HEK293 (cell line): ENCODE results near the gene DOK6.

Experiments
- CTCF ChIP-seq: fragments of 450-650 bp; formaldehyde crosslinking; IDR thresholded peaks from 2 replicates; pipeline ENCODE4 v1.5.1; 2016; ENCODE audit warnings: missing biosample characterization, missing genetic modification characterization
- FEZF1 ChIP-seq: fragments of 450-650 bp; formaldehyde crosslinking; IDR thresholded peaks from 2 replicates; pipeline ENCODE4 v1.5.1; 2016; ENCODE audit warnings: missing biosample characterization, missing genetic modification characterization
- YY1 ChIP-seq: fragments of 450-650 bp; formaldehyde crosslinking; IDR thresholded peaks from 2 replicates; pipeline ENCODE4 v1.5.1; 2018; ENCODE audit warnings: missing biosample characterization, missing genetic modification characterization
- YY2 ChIP-seq: fragments of 450-650 bp; formaldehyde crosslinking; IDR thresholded peaks from 2 replicates; pipeline ENCODE4 v1.5.1; 2016; ENCODE audit warnings: missing biosample characterization, missing genetic modification characterization
- ZEB2 ChIP-seq: fragments of 450-650 bp; formaldehyde crosslinking; IDR thresholded peaks from 2 replicates; pipeline ENCODE4 v1.5.1; 2016; ENCODE audit warnings: missing biosample characterization, missing genetic modification characterization
- ZNF174 ChIP-seq: fragments of 450-650 bp; formaldehyde crosslinking; IDR thresholded peaks from 2 replicates; pipeline ENCODE4 v1.5.0; 2017; ENCODE audit warnings: missing biosample characterization, mild to moderate bottlenecking, missing genetic modification characterization
- ZNF311 ChIP-seq: fragments of 450-650 bp; formaldehyde crosslinking; IDR thresholded peaks from 2 replicates; pipeline ENCODE4 v1.5.1; 2017; ENCODE audit warnings: missing biosample characterization, missing genetic modification characterization, borderline replicate concordance
- ZNF426 ChIP-seq: fragments of 450-650 bp; formaldehyde crosslinking; IDR thresholded peaks from 2 replicates; pipeline ENCODE4 v1.5.1; 2017; ENCODE audit warnings: missing biosample characterization, missing genetic modification characterization, mild to moderate bottlenecking, inconsistent platforms, moderate library complexity
- ZNF629 ChIP-seq: fragments of 450-650 bp; formaldehyde crosslinking; IDR thresholded peaks from 2 replicates; pipeline ENCODE4 v1.5.1; 2017; ENCODE audit warnings: missing biosample characterization, missing genetic modification characterization
- ZNF670 ChIP-seq: fragments of 450-650 bp; formaldehyde crosslinking; IDR thresholded peaks from 2 replicates; pipeline ENCODE4 v1.5.1; 2016; ENCODE audit warnings: missing biosample characterization, missing genetic modification characterization, low read depth
- ZXDB ChIP-seq: fragments of 450-650 bp; formaldehyde crosslinking; IDR thresholded peaks from 2 replicates; pipeline ENCODE4 v1.5.1; 2016; ENCODE audit warnings: missing biosample characterization, missing genetic modification characterization
- TF ChIP-seq, protein P1 (sequence below): fragments of 450-650 bp; formaldehyde crosslinking; IDR thresholded peaks from 2 replicates; pipeline ENCODE4 v1.5.1; 2016; ENCODE audit warnings: missing biosample characterization, missing genetic modification characterization
- TF ChIP-seq, protein P2 (sequence below): fragments of 450-650 bp; formaldehyde crosslinking; IDR thresholded peaks from 2 replicates; pipeline ENCODE4 v1.5.1; 2017; ENCODE audit warnings: missing biosample characterization, missing genetic modification characterization

DNA sequence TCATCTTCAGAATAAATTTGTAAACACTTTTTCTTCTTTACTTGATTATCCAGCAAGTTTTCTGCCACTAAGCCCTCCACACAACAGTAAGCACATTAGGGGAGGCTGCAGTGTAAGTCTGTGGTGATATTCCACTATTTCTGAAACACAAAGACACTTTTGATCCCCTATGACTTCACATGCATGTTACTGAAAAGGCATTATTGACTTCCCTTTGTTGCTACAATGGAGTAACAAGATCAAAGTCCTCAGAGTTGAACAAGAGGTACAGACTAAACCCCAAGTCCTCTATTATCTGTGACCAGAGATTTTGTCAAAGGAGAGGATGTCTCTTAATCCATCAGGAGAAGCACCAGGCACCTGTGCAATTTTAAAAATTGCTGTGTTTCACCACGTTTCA lies 389.1 kb downstream of the DOK6 start:
- no peak for TF ChIP-seq ZXDB
- TF ChIP-seq CTCF (tag by site-specific recombination), result no peak
- no peak for TF ChIP-seq ZEB2 (tag by site-specific recombination)
- TF ChIP-seq, protein P1, sequence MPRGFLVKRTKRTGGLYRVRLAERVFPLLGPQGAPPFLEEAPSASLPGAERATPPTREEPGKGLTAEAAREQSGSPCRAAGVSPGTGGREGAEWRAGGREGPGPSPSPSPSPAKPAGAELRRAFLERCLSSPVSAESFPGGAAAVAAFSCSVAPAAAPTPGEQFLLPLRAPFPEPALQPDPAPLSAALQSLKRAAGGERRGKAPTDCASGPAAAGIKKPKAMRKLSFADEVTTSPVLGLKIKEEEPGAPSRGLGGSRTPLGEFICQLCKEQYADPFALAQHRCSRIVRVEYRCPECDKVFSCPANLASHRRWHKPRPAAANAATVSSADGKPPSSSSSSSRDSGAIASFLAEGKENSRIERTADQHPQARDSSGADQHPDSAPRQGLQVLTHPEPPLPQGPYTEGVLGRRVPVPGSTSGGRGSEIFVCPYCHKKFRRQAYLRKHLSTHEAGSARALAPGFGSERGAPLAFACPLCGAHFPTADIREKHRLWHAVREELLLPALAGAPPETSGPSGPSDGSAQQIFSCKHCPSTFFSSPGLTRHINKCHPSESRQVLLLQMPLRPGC, result no peak
- TF ChIP-seq FEZF1 (tag by site-specific recombination), result no peak
- TF ChIP-seq ZNF426 (tag by site-specific recombination), result no peak
- no peak for TF ChIP-seq ZNF629 (tag by site-specific recombination)
- no peak for TF ChIP-seq ZNF311 (tag by site-specific recombination)
- no peak for TF ChIP-seq ZNF174 (tag by site-specific recombination)
- TF ChIP-seq YY1 (tag by site-specific recombination), result no peak
- TF ChIP-seq YY2 (tag by site-specific recombination), result no peak
- TF ChIP-seq, protein P2, sequence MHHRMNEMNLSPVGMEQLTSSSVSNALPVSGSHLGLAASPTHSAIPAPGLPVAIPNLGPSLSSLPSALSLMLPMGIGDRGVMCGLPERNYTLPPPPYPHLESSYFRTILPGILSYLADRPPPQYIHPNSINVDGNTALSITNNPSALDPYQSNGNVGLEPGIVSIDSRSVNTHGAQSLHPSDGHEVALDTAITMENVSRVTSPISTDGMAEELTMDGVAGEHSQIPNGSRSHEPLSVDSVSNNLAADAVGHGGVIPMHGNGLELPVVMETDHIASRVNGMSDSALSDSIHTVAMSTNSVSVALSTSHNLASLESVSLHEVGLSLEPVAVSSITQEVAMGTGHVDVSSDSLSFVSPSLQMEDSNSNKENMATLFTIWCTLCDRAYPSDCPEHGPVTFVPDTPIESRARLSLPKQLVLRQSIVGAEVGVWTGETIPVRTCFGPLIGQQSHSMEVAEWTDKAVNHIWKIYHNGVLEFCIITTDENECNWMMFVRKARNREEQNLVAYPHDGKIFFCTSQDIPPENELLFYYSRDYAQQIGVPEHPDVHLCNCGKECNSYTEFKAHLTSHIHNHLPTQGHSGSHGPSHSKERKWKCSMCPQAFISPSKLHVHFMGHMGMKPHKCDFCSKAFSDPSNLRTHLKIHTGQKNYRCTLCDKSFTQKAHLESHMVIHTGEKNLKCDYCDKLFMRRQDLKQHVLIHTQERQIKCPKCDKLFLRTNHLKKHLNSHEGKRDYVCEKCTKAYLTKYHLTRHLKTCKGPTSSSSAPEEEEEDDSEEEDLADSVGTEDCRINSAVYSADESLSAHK, result no peak
- TF ChIP-seq ZNF670 (tag by site-specific recombination), result no peak
